Measurements from ENCODE around the gene ITGAV.

- TF ChIP-seq, protein P1, sequence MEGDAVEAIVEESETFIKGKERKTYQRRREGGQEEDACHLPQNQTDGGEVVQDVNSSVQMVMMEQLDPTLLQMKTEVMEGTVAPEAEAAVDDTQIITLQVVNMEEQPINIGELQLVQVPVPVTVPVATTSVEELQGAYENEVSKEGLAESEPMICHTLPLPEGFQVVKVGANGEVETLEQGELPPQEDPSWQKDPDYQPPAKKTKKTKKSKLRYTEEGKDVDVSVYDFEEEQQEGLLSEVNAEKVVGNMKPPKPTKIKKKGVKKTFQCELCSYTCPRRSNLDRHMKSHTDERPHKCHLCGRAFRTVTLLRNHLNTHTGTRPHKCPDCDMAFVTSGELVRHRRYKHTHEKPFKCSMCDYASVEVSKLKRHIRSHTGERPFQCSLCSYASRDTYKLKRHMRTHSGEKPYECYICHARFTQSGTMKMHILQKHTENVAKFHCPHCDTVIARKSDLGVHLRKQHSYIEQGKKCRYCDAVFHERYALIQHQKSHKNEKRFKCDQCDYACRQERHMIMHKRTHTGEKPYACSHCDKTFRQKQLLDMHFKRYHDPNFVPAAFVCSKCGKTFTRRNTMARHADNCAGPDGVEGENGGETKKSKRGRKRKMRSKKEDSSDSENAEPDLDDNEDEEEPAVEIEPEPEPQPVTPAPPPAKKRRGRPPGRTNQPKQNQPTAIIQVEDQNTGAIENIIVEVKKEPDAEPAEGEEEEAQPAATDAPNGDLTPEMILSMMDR (IDR thresholded peaks at IDR 0.05): no peak
- no peak for TF ChIP-seq POLR2A (IDR thresholded peaks at IDR 0.05)
These were observed 20.0 kb upstream of the ITGAV start for GRCh38 chr2:186569897-186570296.

All from suprapubic skin (tissue), 3 donors.